ENCODE measurements around the gene CXCL14.

DNA sequence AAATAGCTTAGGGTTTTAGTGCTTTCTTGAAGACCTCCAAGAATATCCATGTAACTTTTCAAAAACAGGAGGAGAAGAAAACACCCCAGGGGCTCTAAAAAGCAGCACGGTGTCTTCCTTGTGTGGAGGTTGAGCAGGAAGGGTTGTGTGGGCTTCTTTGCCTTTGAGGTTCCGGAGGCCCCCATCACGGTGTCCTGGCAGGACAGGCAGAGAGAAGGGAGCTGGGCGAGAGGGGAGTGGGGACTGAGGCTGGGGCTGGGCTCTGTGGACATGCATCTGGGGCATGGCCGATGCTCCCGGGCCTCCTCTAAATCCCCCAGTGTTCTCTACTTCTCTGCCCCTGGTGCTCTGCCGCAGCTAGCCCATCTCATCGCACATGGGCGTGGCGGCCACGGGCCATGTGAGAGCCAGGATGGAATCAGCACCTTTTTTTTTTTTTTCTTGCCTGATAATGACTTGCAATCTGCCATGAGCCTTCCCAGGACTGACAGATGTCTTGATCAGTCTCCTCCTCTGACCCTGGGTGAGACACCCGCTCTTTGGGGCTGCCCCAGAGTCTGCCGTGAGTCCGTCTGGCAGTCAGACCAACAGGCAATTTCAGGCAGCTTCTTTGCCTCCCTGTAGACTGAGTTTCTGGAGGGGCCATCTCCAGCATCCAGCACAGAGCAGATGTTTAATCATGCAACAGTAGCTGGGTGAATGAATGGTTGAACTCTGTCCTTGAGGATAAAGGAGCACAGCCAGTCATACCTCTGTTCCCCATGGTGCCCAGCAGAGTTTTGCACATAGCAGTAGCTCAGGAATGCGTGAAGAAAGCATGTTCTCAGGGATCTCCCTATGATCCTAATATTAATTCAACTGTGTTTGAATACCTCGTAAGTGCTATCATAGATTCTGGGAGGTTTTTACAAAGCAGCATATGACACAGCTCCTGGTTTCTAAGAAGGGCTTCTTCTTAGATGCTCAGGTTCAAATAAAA lies 12.1 kb downstream of the CXCL14 start:
- TF ChIP-seq, protein P1, sequence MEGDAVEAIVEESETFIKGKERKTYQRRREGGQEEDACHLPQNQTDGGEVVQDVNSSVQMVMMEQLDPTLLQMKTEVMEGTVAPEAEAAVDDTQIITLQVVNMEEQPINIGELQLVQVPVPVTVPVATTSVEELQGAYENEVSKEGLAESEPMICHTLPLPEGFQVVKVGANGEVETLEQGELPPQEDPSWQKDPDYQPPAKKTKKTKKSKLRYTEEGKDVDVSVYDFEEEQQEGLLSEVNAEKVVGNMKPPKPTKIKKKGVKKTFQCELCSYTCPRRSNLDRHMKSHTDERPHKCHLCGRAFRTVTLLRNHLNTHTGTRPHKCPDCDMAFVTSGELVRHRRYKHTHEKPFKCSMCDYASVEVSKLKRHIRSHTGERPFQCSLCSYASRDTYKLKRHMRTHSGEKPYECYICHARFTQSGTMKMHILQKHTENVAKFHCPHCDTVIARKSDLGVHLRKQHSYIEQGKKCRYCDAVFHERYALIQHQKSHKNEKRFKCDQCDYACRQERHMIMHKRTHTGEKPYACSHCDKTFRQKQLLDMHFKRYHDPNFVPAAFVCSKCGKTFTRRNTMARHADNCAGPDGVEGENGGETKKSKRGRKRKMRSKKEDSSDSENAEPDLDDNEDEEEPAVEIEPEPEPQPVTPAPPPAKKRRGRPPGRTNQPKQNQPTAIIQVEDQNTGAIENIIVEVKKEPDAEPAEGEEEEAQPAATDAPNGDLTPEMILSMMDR (IDR thresholded peaks at IDR 0.05), result no peak
- no peak for TF ChIP-seq POLR2A (IDR thresholded peaks at IDR 0.05; ENCODE audit: low read depth)
- no peak for TF ChIP-seq EP300 (IDR thresholded peaks at IDR 0.05)
- TF ChIP-seq POLR2AphosphoS5 (IDR thresholded peaks at IDR 0.05), result no peak
